HG02840 (cell line): Measurements from ENCODE around the gene NLGN4Y.

Source experiments
- ATAC-seq: cut with Tn5 transposase; IDR thresholded peaks from one replicate; pipeline ENCODE4 v1.9.1; 2021; ENCODE audit warnings: mild to moderate bottlenecking, moderate library complexity, moderate number of reproducible peaks; ENCODE audit not compliant: unreplicated experiment, low FRiP score

The NLGN4Y gene

GRCh38 chrY:14641853-14642252 lies 117.5 kb downstream of the NLGN4Y start:
- no peak for ATAC-seq

- ATAC-seq = no peak
Measured at GRCh38 chrY:14644157-14644952, 120.0 kb downstream of the NLGN4Y start.

GRCh38 chrY:14679181-14679580 lies 154.9 kb downstream of the NLGN4Y start:
- ATAC-seq = no peak

GRCh38 chrY:14694543-14694942 lies 170.2 kb downstream of the NLGN4Y start:
- no peak for ATAC-seq

- no peak for ATAC-seq
Measured at GRCh38 chrY:14708158-14708557, 183.8 kb downstream of the NLGN4Y start.

GRCh38 chrY:14741596-14741995 lies 217.3 kb downstream of the NLGN4Y start:
- no peak for ATAC-seq

- ATAC-seq = no peak
Measured at GRCh38 chrY:14748329-14748728, 224.0 kb downstream of the NLGN4Y start.

- no peak for ATAC-seq
Measured at GRCh38 chrY:14755571-14755970, 231.2 kb downstream of the NLGN4Y start.

- no peak for ATAC-seq
Measured at GRCh38 chrY:14762903-14763302, 238.6 kb downstream of the NLGN4Y start.

GRCh38 chrY:14763600-14763999 lies 239.3 kb downstream of the NLGN4Y start:
- ATAC-seq = no peak

- ATAC-seq = no peak
Measured at GRCh38 chrY:14778208-14778607, 253.9 kb downstream of the NLGN4Y start.

GRCh38 chrY:14793104-14793503 lies 268.8 kb downstream of the NLGN4Y start:
- no peak for ATAC-seq

GRCh38 chrY:14793674-14794073 lies 269.3 kb downstream of the NLGN4Y start:
- ATAC-seq = no peak

- ATAC-seq = no peak
Measured at GRCh38 chrY:14798010-14798409, 273.7 kb downstream of the NLGN4Y start.

GRCh38 chrY:14801096-14801495 lies 276.8 kb downstream of the NLGN4Y start:
- no peak for ATAC-seq

- no peak for ATAC-seq
Measured at GRCh38 chrY:14802125-14802524, 277.8 kb downstream of the NLGN4Y start.

GRCh38 chrY:14804041-14804440 lies 279.7 kb downstream of the NLGN4Y start:
- no peak for ATAC-seq

GRCh38 chrY:14818452-14818851 lies 294.1 kb downstream of the NLGN4Y start:
- no peak for ATAC-seq

- no peak for ATAC-seq
Measured at GRCh38 chrY:14822201-14822600, 297.9 kb downstream of the NLGN4Y start.

- no peak for ATAC-seq
Measured at GRCh38 chrY:14822906-14823305, 298.6 kb downstream of the NLGN4Y start.

GRCh38 chrY:14824583-14824982 lies 300.3 kb downstream of the NLGN4Y start:
- no peak for ATAC-seq

- ATAC-seq = no peak
Measured at GRCh38 chrY:14825728-14826127, 301.4 kb downstream of the NLGN4Y start.

GRCh38 chrY:14828531-14828930 lies 304.2 kb downstream of the NLGN4Y start:
- no peak for ATAC-seq
